ENCODE data around the gene GTPBP1.
A peak's percentile ranks its signal among the peaks of the same experiment; 100 is the strongest.

GTPBP1 gene

GRCh38 chr22:38761202-38762162, 55.7 kb downstream of the GTPBP1 start:
- no peak for DNase-seq

DNA sequence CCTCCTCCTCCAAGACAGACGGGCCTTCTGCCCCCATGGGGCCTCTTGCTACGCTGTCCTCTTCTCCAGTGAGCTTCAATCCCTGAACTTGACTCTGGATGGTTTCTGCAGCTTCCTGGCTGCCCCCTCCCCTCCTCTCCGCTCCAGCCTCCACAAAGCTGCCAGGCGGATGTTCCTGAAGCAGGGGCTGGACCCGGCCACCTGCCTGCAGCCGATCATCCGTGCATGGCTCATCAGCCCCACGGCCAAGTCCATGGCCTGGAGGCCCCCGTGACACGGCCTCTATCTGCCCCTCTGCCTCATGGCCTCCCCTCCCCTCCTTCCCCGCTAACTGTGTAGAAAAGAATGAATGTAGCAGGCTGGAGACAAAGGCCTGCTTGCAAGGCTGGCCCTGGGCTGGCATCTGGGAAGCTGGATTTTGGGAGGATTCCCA, 56.8 kb downstream of the GTPBP1 start:
- DNase-seq: no peak

GRCh38 chr22:38766076-38766777, 60.5 kb downstream of the GTPBP1 start:
- peak; percentile 7 to 10 for DNase-seq

DNA sequence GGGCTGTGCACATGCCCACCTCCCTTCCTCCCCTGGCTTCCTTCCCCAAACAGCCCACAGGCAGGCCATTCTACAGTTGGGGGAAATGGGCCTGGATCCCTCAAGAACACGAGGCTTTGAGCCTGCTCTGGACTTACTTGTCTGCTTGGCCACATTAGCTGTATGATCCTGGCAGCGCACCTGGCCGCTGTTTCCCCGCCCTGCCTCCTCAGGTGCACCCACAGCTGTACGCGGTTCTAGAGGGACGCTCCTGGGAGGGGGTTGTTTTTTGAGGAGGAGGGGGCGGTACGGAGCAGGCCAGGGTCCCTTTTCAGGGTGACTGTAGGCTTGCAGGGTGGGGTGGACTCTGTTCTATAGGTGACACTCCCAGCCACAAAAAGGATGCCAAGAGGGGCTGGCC, 61.6 kb downstream of the GTPBP1 start:
- DNase-seq: no peak

DNA sequence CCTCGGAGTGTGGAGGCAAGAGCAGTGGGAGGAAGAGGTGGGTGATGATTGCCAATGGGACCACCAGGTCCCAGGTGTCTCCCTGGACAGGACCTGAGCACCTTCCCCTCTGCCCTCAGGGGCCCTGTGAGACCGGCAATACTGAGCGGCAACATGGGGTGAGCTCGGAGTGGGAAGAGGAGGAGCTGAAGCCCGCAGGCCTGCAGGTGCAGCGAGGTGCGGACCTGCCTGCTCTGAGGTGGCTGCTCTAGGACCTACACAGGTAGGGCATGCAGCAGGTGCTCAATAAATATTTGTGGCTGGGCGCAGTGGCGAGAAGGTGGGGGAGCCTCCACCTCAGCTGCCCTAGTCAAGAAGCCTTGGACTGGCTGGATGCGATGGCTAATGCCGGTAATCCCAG, 62.3 kb downstream of the GTPBP1 start:
- DNase-seq: no peak

- DNase-seq: no peak
These were observed 64.7 kb downstream of the GTPBP1 start for GRCh38 chr22:38770257-38770949.

DNA sequence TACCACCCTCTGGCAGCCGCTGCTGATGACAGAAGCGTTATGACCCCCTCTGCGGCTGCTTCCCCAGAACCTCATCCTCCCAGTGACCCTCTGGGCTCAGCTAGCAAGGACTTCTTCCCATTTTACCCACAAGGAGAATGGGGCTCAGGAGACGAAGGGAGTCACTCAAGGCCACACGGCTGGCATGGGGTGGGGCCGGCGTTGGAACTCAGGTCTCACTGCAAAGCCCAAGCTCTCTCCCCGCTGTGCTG, 66.8 kb downstream of the GTPBP1 start:
- no peak for DNase-seq

DNA sequence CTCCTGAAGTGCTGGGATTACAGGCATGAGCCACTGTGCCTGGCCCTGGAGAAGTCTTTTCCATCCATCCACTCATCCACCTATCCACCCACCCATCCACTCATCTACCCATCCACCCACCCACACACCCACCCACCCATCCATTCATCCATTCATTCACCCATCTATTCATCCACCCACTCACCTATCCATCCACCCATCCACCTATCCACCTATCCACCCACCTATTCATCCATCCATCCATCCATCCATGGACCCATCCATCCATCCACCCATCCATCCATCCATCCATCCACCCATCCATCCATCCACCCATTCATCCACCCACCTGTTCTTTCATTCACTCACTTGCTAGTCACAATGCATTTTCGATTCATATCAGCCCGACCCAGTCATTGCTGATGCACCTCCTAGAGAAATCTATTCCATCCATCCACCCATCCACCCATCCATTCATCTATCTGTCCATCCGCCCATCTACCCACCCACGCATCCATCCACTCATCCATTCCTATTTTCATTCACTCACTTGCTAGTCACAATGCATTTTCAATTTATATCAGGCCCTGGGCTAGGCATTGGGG, 67.7 kb downstream of the GTPBP1 start:
- no peak for DNase-seq

DNA sequence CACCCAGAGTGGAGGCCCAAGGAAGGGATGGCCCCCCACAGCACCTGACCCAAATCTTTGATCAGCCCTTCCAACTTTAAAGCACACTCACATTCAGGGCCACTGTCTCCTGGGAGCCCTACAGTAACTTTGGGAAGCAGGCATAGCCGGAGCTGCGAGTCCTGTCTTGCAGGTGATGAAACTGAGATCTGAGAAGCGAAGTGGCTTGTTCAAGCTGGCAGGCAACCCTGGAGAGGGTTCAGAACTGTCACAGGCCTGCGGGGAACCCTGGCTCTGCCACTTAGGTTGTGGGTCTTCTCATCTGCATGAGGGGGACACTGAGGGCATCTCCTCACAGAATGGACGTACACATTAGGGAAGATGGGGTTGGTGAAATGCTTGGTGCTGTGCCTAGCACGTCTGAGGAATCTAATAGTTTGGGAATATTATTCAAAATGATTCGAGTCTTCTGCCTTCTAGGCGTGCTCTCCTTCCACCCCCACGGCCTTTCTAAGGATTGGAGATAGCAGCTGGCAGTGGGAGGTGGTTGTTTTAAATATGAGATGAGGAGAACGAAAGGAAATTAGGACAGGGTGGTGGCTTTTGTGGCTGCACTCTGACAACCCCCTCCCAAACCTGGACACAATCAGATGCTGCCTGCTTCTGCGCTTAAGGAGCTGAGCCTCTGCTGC, 68.9 kb downstream of the GTPBP1 start:
- DNase-seq: no peak

- no peak for DNase-seq
These were observed 69.9 kb downstream of the GTPBP1 start for GRCh38 chr22:38775656-38776055.

- DNase-seq: no peak
These were observed 70.3 kb downstream of the GTPBP1 start for GRCh38 chr22:38776086-38776485.

GRCh38 chr22:38777087-38777671, 71.4 kb downstream of the GTPBP1 start:
- no peak for DNase-seq

- no peak for DNase-seq
These were observed 75.3 kb downstream of the GTPBP1 start for GRCh38 chr22:38781033-38781432.

- no peak for DNase-seq
These were observed 76.8 kb downstream of the GTPBP1 start for GRCh38 chr22:38782402-38783094.

All from NCI-H2081 (cell line).